Smooth muscle cell (in vitro differentiated cells): Measurements from ENCODE around the gene P3H4. TPM values are rescaled to one million over a fixed set of nuclear protein-coding genes. Genes with fewer than 3 reads are reported as not detected.

Experiments used
- DNase-seq: peaks from one replicate; lab custom pipeline; 2025; ENCODE audit not compliant: unreplicated experiment; lab: John Stamatoyannopoulos, UW
- H2AFZ ChIP-seq: fragments of 200-600 bp; sonication (generic); 2 replicates; pipeline ENCODE4 v1.6.0; 2016; ENCODE audit warnings: antibody characterized with exemption, low read depth, mild to moderate bottlenecking
- H3F3A ChIP-seq: fragments of 200-600 bp; sonication (generic); 2 replicates; pipeline ENCODE4 v1.6.0; 2017; ENCODE audit warnings: antibody characterized with exemption, low read depth
- H3K27ac ChIP-seq: fragments of 200-600 bp; sonication (generic); 2 replicates; pipeline ENCODE4 v1.5.1; 2016; ENCODE audit warnings: low read depth, mild to moderate bottlenecking
- H3K27me3 ChIP-seq: fragments of 200-600 bp; sonication (generic); 2 replicates; pipeline ENCODE4 v1.6.1; 2016; ENCODE audit warnings: low read depth, mild to moderate bottlenecking
- H3K36me3 ChIP-seq: fragments of 200-600 bp; sonication (generic); 2 replicates; pipeline ENCODE4 v1.5.1; 2016; ENCODE audit warnings: low read depth
- H3K4me1 ChIP-seq: fragments of 200-600 bp; sonication (generic); 2 replicates; pipeline ENCODE4 v1.5.1; 2016; ENCODE audit warnings: low read depth
- H3K4me2 ChIP-seq: fragments of 200-600 bp; sonication (generic); 2 replicates; pipeline ENCODE4 v1.6.0; 2016; ENCODE audit warnings: mild to moderate bottlenecking
- H3K4me3 ChIP-seq: fragments of 200-600 bp; sonication (generic); 2 replicates; pipeline ENCODE4 v1.5.1; 2016; ENCODE audit warnings: mild to moderate bottlenecking
- H3K79me2 ChIP-seq: fragments of 200-600 bp; sonication (generic); 2 replicates; pipeline ENCODE4 v1.6.0; 2016; ENCODE audit warnings: low read depth, mild to moderate bottlenecking
- H3K9ac ChIP-seq: fragments of 200-600 bp; sonication (generic); 2 replicates; pipeline ENCODE4 v1.6.0; 2016; ENCODE audit warnings: low read depth
- H3K9me3 ChIP-seq: fragments of 200-600 bp; sonication (generic); replicated peaks from 2 replicates; pipeline ENCODE4 v1.5.1; 2016; ENCODE audit warnings: low read depth
- H4K20me1 ChIP-seq: fragments of 200-600 bp; sonication (generic); 2 replicates; pipeline ENCODE4 v1.6.0; 2016; ENCODE audit warnings: low read depth
- CTCF ChIP-seq: fragments of 200-600 bp; sonication (generic); IDR thresholded peaks from 2 replicates; pipeline ENCODE4 v1.5.1; 2017; ENCODE audit warnings: borderline replicate concordance, mild to moderate bottlenecking, antibody characterized with exemption; ENCODE audit not compliant: insufficient read depth, poor library complexity, severe bottlenecking
- WGBS: methylation state at CpG from one replicate; pipeline ENCODE4 v1.1.7; 2016; ENCODE audit warnings: low lambda C conversion rate; 5-methylcytosine and 5-hydroxymethylcytosine counted together
- polyA plus RNA-seq: library from polyadenylated mRNA; unstranded; fragments of >200 nt; fragmentation: Nextera tagmentation; extraction: Ambion mirVana; gene quantifications from 2 replicates; pipeline ENCODE4 v1.2.1, GENCODE V29; 2016
- total RNA-seq: library from RNA; depleted of rRNA; stranded (reverse); fragments of >200 nt; gene quantifications from 2 replicates; pipeline ENCODE4 v1.2.3, GENCODE V29; 2014

The P3H4 gene
- total and polyA plus RNA-seq, 2 experiments from 2014 or later, result 98.6 to 186 TPM

- H3K4me2 ChIP-seq, result no peak overlapping the region
- peaks cover 11% of the 10 kb centered on the region for H3F3A ChIP-seq
- no peak for TF ChIP-seq CTCF
- H3K79me2 ChIP-seq, result peaks cover 53% of the 10 kb centered on the region
- no peak overlapping the region for H3K9ac ChIP-seq
- peak overlapping the region; percentile 28 for H3K27ac ChIP-seq
- no peaks in the 10 kb centered on the region for H3K27me3 ChIP-seq
- peaks cover 13% of the 10 kb centered on the region for H3K4me1 ChIP-seq
- no peak for DNase-seq
- peaks cover 79% of the 10 kb centered on the region for H4K20me1 ChIP-seq
- H3K36me3 ChIP-seq, result no peaks in the 10 kb centered on the region
- H3K4me3 ChIP-seq, result no peak overlapping the region
- no peak overlapping the region for H2AFZ ChIP-seq
- 88% methylated on average over 17 of the region's 17 CpGs for WGBS
- no peaks in the 10 kb centered on the region for H3K9me3 ChIP-seq
Measured at GRCh38 chr17:41771389-41772206, 40.2 kb downstream of the P3H4 start.

- Histone ChIP-seq H4K20me1 (peaks cover 80% of the 10 kb centered on the region), H3F3A (peaks cover 5% of the 10 kb centered on the region), H3K9ac (no peak overlapping the region), H3K79me2 (peaks cover 37% of the 10 kb centered on the region), H3K4me2 (no peak overlapping the region), H3K27me3 (no peaks in the 10 kb centered on the region), H3K4me3 (no peak overlapping the region), H3K4me1 (no peaks in the 10 kb centered on the region), H3K9me3 (no peaks in the 10 kb centered on the region), H3K27ac (no peak overlapping the region), H3K36me3 (peaks cover 11% of the 10 kb centered on the region), H2AFZ (no peak overlapping the region)
- no peak for DNase-seq
- 87% methylated on average over 3 of the region's 3 CpGs for WGBS
- no peak for TF ChIP-seq CTCF
Measured at GRCh38 chr17:41769985-41770384, 41.8 kb downstream of the P3H4 start.

- Histone ChIP-seq H3K79me2 (peaks cover 31% of the 10 kb centered on the region), H3K9ac (no peak overlapping the region), H3F3A (peaks cover 5% of the 10 kb centered on the region), H4K20me1 (peaks cover 85% of the 10 kb centered on the region), H3K27me3 (no peaks in the 10 kb centered on the region), H2AFZ (no peak overlapping the region), H3K27ac (no peak overlapping the region), H3K9me3 (no peaks in the 10 kb centered on the region), H3K4me2 (no peak overlapping the region), H3K4me3 (no peak overlapping the region), H3K4me1 (no peaks in the 10 kb centered on the region), H3K36me3 (peaks cover 17% of the 10 kb centered on the region)
- no peak for DNase-seq
- WGBS, result 94% methylated on average over 14 of the region's 16 CpGs
- no peak for TF ChIP-seq CTCF
Measured at GRCh38 chr17:41769346-41769862, 42.3 kb downstream of the P3H4 start.
